Stimulated activated CD4-positive, alpha-beta T cell treated with anti-CD3 and anti-CD28 coated beads, TNF-alpha, amount 100 ng/mL, for 1 hour (primary cell): ENCODE measurements around the gene MTOR.
A peak's percentile ranks its signal among the peaks of the same experiment; 100 is the strongest.
"Not testable (repeated sequence)": the region's sequence is repeated elsewhere in the genome, so short reads cannot be mapped to it uniquely, and the experiment has no call there.

ENCODE experiments used
- DNase-seq, 3 donors: peaks; one replicate each; pipeline ENCODE4 v3.0.0-alpha.2; 2020; ENCODE audit warnings: low read depth in 3 of 3, low spot score in 1 of 3

Gene MTOR

DNA sequence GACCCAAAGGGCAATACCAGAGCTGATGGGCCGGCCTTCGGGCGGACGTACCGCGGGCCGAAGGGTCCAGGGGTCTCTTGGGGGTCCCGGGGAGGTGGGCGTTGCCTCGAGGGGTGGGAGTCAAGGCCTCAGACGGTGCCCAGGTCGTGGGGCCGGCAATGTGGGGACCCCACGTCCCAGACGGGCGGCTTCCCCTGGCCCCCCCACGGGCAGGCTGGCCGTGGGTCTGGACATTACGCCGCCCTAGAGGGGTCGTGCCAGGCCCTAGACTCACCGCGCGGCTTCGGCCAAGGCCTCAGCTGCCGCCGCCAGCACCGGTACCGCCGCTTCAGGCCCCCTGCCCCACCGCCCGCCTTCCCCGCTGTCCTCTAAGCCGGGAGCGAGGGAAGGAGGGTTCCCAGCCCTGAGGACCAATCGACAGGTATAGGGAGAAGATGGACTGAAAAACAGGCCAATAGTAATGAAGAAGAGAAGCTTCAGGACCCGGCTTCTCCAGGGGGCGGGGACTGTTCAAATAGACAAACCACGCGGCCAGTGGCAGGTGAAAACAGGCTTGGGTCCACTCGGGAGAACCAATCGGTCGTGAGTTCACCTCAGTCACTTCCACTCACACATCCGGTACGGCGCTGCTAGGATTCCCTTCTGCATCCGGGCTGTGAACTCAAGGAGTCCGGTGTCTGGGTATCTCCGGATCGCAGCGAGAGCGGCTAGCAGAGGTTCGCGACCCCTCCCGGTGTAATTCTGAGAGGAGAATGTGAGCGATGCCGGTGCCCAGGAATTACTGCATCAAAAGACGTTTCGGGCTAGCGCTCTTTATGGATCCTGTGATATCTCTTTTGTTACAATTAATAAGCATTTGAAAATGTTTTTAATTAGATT, at the start of gene MTOR:
Gene MTOR (minus strand): TSS at position 381 of the 879 bp plus-strand sequence. CDS start 3,142 bp downstream, outside the sequence.
- DNase-seq, result peak; percentile 82 to 96 (median 93)

DNA sequence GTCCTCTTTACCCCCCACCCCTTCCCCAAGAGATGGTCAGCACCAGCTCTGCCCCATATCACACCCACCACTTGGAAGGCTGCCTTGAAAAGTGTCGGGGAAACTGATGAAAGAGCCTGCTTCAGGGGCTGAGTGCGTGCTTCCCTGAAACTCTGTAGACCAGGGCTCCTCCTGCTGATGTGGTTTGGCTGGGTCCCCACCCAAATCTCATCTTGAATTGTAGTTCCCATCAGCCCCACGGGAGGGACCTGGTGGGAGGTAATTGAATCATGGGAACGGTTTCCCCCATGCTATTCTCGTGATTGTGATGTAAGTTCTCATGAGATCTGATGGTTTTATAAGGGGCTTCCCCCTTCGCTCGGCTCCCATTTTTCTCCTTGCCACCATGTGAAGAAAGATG, 47.0 kb upstream of the MTOR start:
- DNase-seq, result no peak

DNA sequence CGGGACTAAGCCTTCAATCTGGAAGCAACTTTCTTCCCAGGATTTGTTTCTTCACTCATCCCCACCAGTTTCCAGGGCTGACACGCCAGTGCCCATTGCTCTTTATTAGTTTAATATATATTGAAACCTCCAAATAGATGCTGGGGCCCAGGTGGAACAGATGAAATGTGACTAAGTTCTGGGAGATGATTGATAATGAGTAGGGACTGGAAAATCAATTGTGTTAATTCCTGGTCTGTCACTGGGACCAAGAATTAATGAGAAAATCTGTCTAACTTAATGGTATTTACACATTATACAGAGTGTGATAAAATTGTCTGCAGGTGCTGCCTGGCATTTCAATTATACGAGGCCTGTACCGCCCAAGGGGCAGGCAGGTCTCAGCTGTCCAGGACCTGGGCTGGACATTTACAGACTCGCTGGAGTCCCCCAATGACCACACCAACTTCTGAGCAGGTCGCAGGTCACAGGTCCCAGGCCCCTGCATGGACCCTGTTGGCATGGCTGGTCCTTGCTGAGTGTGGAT, 46.4 kb upstream of the MTOR start:
- DNase-seq, result no peak

DNA sequence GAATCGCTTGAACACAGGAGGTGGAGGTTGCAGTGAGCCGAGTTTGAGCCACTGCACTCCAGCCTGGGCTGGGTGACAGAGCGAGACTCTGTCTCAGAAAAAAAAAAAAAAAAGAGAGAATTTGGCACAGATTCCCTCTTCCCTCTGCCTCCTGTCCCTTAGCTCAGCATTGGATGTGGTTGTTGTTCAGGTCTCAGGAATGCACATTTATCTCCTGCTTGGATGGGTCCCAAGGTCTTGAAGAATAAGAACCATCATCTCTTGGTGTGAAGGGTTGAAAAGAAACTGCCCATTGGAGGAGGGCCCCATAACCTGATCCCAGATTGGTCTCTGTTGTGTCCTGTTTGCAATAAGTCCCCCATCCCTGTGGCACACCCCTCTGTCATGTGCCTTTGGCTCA, 45.5 kb upstream of the MTOR start:
- DNase-seq, result no peak

DNA sequence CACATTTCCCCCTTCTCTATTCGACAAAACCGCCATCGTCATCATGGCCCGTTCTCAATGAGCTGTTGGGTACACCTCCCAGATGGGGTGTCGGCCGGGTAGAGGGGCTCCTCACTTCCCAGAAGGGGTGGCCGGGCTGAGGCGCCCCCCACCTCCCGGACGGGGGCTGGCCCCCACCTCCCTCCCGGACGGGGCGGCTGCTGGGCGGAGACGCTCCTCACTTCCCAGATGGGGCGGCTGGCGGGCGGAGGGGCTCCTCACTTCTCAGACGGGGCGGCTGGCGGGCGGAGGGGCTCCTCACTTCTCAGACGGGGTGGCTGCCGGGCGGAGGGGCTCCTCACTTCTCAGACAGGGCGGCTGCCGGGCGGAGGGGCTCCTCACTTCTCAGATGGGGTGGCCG, 43.2 kb upstream of the MTOR start:
- not testable (repeated sequence) for DNase-seq

DNA sequence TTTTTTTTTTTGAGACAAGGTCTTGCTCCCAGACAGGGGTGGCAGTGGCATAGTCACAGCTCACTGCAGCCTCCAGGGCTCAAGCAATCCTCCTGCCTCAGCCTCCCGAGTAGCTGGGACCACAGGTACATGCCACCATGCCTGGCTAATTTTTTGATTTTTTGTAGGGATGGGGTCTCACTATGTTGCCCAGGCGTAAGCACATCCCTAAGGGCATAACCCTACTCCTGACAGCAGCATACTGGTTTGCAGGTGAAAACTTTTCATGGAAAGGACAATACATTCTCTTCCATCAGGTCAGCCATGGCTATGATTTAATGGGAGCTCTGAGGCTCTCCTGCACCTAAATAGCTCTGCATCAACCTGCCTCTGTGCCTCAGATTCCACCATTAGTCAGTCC, 40.0 kb upstream of the MTOR start:
- no peak for DNase-seq

DNA sequence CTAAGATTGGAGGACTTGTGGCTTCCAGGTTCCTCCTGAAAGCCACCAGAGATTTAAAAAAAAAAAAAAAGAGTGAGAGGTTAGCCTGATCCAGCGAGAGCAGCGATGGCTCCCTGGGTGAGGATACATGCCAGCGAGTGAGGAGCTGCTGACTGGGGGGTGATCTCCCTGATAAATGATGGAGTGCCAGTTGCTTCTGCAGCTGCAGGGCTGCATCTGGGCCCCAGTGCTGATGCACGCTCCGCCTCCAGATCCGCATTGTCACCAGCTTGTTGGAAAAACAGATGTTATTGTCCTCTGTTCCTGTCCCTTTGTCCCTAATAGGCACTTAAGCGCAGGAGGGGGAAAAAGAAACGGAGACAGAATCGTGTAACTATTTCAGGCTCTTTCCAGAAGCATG, 39.2 kb upstream of the MTOR start:
- no peak for DNase-seq

DNA sequence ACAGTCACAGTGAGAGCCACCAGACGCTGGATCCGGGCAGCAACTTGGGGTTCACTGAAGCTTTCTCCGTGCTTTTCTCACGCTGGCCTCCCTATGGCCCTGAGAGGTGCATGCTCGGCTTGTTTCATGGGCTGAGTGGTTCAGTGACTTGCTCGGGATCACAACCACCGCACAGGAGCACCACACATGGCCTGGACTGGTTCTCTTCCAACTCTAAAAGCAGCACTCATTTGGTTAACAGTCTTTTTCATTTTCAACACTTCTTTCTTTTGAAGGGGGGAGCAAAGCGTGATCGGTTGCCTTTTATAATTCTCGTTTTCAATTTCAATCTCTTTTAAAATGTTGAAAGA, 36.8 kb upstream of the MTOR start:
- DNase-seq, result no peak

DNA sequence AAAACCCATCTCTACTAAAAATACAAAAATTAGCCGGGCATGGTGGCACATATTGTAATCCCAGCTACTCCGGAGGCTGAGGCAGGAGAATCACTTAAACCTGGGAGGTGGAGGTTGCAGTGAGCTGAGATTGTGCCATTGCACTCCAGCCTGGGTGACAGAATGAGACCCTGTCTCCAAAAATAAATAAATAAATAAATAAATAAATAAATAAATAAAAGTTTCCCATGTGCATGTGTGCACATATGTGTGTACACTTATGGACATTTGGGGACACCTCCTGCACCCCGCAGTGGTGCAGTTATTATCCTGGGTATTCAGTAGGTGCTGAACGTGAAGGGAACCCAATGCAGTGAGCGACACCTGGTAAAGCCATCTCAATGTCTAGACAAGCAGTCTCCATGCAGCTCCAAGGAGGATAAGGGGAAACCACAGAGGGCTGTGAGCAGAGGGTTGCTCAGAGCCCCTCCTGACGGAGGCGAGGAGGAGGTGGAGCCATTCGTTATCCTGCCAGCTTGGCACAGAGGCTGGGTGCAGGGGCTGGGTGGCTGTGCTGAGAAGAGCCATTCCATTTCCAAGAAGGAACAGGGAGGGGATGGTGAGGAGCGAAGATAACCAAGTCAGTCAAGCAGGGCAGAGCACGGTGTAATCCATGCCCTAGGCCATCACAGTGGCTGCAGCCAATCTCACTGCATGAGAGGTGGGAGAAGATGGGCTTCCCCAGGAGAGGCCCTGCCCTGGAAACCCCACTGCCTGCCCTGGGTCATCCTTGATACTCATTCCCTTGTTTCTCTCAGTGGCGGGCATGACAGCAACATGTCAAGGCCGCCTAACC, 36.3 kb upstream of the MTOR start:
- no peak for DNase-seq

DNA sequence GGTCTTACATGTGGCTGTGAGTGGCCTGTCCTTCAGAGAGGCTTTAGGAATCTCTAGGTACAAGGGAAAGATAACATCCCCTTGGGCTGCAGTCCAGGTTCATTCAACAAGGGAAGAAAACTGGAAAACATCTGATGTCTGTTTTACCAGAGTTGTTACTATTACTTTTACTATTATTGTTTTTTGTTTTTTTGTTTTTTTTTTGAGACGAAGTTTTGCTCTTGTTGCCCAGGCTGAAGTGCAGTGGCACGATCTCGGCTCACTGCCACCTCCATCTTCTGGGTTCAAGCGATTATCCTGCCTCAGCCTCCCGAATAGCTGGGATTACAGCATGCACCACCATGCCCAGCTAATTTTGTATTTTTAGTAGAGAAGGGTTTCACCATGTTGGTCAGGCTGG, 35.4 kb upstream of the MTOR start:
- not testable (repeated sequence) for DNase-seq

DNA sequence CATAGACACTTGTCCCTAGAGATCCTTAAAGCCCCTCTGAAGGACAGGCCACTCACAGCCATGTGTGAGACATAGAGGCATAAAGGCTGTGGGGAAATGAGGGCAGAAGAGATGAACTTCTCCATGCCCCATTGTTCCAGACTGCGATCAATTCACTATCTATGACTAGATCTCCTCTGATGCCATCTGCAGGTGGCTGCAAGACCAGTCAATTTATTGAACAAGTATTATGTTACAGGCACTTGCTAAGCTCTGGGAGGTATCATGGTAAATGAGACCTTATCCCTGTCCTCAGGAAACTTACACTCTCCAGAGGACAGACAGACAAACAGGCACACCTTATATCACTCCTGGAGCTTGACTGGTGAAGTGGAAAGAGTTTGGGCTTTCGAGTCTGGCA, 33.6 kb upstream of the MTOR start:
- DNase-seq, result no peak

DNA sequence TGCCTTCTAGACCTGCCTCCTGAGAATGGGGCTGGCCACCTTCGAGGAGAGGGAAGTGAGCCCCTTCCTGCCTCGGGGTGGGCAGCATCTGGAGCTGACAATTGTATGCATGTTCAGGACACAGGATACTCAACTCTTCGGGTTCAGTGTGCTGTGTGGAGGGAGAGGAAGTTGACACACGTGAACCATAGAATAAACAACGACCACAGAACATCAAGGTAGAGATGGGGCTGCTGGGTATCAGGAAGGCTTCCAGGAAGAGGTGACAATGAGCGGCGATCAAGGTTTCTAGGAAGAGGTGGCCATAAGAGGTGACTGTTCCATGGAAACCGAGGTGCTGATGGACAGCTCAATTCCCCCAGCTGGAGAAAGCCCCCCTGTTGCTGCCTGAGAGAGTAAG, 32.6 kb upstream of the MTOR start:
- no peak for DNase-seq

DNA sequence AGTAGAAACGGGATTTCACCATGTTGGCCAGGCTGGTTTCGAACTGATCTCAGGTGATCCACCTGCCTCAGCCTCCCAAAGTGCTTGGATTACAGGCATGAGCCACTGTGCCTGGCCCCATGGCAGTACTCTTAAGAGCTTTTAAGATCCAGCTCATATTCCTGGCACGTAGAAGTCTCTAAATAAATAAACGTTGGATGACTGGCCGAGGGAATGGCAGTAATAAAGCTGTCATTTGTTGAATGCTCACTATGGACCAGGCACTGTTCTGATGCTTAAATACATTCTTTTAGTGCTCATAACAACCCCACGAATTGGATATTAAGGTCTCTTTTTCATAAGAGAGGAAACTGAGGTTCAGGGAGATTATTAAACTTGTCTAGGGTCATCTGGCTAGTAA, 31.5 kb upstream of the MTOR start:
- no peak for DNase-seq

DNA sequence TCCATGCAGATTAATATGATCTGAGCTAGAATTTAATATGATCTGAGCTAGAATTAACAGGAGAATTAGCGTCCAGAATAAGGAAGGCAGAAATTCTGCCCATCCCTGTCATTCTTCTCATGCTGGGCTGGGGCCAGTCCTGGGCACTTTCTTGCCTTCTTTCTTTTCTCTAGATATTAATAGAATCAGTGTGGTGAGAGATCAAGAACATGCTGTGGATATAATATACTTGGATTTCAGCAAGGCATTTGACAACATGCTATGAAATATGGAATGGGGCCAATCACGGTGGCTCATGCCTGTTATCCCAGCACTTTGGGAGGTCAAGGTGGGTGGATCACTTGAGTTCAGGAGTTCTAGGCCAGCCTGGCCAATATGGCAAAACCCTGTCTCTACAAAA, 28.7 kb upstream of the MTOR start:
- no peak for DNase-seq

DNA sequence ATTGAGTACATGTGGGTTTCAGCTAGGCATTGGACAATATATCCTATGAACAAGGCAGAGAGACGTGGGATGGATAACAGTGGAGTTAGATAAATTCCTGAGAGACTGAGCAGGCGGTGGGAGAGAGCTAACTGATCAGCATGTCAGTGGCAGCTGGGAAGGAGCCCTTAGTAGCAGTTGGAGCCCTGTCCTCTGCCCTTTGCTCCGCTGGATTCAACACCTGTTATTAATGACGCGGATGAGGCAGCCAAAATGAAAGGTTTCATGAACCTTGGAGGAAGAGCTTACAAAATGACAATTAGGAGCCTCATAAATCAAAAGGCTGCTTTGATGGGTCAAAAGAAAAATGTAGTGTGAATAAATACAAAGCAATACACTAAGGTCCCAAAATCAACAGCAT, 26.7 kb upstream of the MTOR start:
- DNase-seq, result no peak

DNA sequence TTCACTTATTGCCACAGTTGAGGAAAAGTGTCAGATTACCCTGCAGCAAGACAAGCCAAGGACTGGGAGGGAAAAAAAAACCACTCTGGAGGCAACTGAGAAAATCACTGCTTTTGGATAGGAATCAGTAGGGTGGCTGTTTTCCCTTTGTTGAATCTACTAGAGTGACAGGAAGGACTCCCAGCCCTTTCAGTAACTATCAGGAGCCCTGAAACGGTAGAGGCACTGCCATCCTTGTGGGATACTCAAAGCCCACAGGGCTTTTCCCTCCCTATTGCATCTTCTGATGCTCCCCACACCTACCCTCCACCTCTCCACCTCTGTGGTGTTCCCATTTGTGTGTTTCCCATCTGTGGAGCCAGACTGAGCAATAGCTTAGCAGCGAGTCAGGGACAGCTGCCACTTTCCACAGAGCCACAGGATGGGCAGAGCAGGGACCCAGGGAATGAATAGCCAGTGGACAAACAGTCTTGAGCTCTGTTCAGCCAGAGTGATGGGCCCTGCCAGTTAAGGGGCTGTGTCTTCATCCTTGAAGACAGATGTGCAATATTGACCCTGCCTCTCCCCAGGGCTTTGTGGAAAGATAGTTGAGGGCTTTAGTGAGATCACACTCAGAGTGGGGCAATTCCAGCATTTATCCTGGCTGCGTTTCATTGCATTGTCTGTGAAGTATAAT, 24.5 kb upstream of the MTOR start:
- DNase-seq, result no peak

DNA sequence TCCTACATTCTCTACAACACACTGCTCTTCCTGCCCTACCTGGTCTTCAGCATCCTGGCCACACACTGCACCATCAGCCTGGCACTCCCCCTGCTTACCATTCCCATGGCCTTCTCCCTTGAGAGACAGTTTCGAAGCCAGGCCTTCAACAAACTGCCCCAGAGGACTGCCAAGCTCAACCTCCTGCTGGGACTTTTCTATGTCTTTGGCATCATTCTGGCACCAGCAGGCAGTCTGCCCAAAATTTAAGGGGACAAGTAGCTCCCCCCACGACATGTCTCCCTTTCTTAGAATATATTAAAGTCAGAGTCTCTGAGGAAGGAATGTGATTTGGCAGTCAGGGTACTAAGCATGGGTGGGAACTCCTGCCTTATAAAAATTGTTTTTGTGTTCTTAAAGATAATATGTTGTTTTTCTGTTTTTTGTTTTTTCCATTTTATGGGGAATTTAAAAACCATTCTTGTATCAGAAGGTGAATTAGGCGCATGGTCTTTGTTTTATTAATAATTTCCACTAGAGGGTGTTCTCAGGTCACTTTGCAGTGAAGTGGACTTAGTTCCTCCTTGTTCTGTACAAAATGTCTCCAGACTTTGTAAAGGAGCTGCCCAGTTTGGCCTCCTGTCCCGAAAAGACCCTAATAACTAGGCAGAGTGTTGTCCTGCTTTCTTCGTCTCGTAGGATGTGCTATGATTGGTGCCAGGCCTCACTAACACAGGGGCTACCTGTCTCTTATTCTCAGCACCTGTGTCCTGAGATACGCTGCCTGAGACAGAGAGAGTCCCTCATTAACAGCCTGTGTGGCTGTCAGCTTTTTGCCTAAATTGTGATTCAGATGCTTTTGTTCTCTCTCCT, 23.8 kb upstream of the MTOR start:
- DNase-seq, result no peak

DNA sequence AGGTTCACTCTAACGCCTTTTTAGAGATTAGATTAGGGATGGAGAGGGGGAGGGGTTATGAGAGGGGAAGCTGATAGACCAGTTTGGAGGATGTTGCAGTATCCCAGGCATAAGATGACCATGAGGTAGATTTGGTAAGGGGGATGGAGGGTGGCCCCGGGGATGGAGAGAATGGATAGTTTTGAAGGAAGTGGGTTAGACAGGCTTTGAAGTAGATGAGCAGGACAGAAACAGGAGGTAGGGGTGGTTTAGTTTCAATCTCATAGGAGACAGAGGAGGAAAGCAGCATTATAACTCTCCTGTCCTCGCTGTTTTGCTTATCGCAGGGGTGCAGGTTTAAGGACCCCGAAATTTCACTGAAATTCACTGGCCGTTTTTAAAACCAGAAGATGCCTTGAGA, 22.4 kb upstream of the MTOR start:
- DNase-seq, result no peak

DNA sequence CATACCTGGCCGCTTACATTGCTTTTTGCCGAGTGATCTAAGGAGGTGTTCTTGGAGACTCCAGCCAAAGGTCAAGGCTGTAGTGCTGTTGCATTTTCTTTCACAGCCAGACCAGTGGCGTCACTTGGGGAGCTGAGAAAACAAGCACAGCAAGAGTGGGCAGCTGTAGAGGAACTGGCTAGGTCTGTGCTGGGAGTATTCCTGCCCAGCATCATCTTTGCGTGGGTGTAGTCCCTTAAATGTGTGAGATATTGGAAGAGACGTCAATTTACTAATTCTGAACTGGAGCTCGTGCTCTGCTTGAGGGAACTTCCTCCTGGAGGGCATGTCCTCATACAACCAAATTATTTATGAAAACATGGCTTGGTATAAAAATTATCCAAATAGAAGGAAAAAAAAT, 20.8 kb upstream of the MTOR start:
- DNase-seq, result no peak

DNA sequence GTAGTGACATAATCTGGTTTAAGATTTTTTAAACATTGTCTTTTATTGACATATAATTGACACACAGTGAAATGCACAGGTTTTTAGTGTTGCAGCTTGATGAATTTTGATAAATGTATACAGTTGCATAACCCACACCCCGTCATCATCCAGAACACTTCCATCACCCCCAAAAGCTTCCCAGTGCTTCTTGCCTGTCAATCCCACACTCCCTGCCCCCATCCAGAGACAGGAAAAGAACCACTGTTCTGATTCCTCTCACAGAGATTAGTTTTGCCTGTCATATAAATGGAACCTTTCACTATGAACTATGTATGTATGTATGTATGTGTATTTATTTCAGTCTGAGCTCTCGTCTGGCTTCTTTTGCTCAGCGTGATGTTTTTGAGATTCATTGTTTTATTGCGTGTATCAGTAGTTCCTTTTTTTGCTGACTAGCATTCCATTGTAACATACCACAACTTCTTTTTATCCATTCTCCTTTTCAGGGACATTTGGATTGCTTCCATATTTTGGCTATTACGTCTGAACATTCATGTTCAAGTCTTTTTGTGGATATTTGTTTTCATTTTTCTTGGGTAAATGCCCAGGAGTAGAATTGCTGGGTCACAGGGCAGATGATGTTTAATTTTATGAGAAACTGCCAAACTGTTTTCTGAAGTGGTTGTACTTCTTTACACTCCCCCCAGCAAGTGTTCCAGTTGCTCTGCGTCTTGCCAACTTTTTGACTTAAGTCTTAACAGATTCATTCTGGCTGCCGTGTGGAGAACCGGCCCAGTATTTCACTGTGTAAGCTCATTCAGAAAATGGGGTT, 19.4 kb upstream of the MTOR start:
- DNase-seq, result no peak
